Right renal cortex interstitium (tissue), 3 donors: ENCODE data around the gene MCRIP2. TPM values are rescaled to one million over a fixed set of nuclear protein-coding genes. Genes with fewer than 3 reads are reported as not detected.
"Not testable (repeated sequence)": the region's sequence is repeated elsewhere in the genome, so short reads cannot be mapped to it uniquely, and the experiment has no call there.

Experiments
- DNase-seq, 3 donors: peaks; one replicate each; pipeline ENCODE4 v3.0.0-alpha.2; 2013; ENCODE audit warnings: low read depth in 3 of 3, low spot score in 2 of 3
- polyA plus RNA-seq, 3 donors: library from polyadenylated mRNA; unstranded; fragments of 120-200 nt; gene quantifications; one replicate each; pipeline ENCODE4 v1.2.1, GENCODE V29; 2013; ENCODE audit not compliant: insufficient read length in 3 of 3

Gene MCRIP2
- polyA plus RNA-seq: 10 to 100 TPM; 11.1 to 15.5 (median 12.5) TPM

GRCh38 chr16:641326-642188 lies at the start of gene MCRIP2:
MCRIP2 (plus strand) TSS chr16:641828; CDS start chr16:641992, 164 bp downstream.
- DNase-seq: no peak

DNA sequence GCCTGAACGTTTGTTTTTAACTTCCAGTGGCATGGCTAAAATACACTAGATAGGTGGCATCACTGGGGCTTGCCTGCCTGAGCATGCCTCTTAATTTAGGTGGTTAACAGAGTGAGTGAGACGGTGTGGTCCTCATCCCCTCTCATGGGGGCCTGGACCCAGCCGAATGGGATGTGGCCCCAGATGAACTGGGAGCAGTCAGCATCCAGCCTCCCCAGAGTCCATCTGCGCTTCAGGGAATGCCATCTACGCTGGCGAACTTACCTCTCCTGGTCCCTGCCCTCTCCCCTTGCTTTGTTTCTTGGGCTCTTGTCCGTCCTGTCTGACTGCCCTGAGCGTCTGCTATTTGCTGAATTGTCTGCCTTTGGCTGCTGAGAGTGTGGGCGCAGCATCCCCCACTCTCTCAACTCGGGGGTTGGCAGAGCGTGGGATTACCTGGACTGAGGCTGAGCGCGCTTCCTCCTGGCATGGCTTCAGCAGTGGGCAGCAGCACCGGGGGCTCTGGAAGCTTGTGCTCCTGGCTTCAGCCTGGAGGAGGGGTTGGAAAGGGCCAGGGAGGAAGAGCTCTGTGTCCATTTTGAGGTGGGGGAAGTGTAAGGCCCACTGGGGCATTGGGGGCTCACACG lies 49.6 kb upstream of the MCRIP2 start:
- DNase-seq: no peak

GRCh38 chr16:592518-593306 lies 48.9 kb upstream of the MCRIP2 start:
- no peak for DNase-seq

DNA sequence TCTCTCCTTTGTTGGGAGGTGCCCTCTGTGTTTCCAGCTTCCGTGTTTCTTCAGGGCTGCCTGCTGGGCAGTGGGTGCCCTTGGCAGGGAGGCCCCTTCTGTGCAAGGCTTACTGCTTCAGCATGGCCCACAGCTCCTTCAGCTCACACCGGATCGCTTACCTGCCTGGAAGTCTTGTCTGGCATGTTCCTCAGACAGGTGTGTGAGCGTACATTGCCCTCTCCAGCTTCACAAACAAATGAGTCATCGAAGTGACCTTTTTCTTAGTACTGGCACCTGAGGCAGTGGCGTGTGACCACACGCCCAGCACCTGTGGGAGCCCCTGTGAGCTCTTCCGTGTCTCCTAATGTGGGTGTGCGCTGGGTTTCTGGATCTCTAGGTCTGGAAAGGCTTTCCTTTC lies 48.2 kb upstream of the MCRIP2 start:
- DNase-seq: no peak

DNA sequence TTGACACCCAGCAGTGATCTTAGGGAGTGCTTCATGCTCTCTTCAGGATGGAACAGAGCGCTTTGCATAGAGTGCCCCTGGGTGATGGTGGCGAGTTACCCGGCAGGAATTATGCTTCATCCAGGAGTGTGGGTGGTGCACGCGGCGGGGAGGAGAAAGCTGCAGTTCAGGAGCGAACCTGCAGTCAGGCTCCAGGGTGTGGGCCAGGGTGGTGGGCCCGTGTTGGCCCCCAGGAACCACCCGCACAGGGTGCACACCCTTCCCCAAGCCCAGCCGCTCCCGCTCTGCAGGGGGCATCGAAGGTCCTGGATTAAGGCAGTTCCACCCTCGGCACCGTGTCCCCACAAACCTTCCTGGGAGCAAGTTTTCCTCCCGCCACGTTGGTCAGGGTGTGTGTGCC lies 47.8 kb upstream of the MCRIP2 start:
- DNase-seq: no peak

GRCh38 chr16:595094-595528 lies 46.5 kb upstream of the MCRIP2 start:
- DNase-seq: no peak

GRCh38 chr16:595942-596735 lies 45.5 kb upstream of the MCRIP2 start:
- DNase-seq: no peak

- DNase-seq: no peak
These were observed 44.9 kb upstream of the MCRIP2 start for GRCh38 chr16:596736-597060.

- not testable (repeated sequence) for DNase-seq
These were observed 44.0 kb upstream of the MCRIP2 start for GRCh38 chr16:597655-598054.

GRCh38 chr16:598823-599739 lies 42.5 kb upstream of the MCRIP2 start:
- no peak for DNase-seq

DNA sequence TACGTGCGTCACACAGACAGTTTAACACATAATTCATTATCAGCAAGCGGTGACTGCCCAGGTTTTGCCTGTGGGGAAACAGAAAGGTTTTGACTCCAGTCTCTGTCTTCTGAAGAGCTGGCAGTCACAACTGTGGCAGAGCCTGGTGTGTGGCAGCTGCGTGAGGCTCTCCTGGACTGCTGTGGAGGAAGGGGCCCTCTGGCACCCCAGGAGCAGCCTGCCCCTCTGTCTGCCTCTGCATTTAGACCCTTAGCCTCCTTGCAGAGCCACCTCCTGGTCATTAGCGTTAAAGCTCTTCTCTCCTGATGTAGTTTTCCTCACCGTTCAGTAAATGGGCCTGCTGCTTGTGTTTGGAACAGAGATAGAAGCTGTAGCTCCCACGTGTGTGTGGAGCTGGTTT lies 40.8 kb upstream of the MCRIP2 start:
- DNase-seq: no peak

DNA sequence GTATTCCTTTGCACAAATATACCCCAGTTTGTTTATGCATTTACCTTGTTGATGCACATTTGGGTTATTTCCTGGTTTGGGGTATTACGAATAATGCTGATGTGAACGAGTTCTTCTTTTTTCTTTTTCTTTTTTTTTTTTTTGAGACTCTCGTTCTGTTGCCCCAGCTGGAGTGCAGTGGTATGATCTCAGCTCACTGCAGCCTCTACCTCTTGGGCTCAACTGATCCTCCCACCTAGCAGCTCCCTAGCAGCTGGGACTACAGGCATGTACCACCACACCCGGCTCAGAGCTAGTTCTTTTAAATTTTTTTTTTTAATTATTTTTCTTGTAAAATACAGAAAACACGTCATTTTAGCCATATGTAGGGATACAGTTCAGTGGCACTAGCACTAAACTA lies 37.7 kb upstream of the MCRIP2 start:
- DNase-seq: no peak

DNA sequence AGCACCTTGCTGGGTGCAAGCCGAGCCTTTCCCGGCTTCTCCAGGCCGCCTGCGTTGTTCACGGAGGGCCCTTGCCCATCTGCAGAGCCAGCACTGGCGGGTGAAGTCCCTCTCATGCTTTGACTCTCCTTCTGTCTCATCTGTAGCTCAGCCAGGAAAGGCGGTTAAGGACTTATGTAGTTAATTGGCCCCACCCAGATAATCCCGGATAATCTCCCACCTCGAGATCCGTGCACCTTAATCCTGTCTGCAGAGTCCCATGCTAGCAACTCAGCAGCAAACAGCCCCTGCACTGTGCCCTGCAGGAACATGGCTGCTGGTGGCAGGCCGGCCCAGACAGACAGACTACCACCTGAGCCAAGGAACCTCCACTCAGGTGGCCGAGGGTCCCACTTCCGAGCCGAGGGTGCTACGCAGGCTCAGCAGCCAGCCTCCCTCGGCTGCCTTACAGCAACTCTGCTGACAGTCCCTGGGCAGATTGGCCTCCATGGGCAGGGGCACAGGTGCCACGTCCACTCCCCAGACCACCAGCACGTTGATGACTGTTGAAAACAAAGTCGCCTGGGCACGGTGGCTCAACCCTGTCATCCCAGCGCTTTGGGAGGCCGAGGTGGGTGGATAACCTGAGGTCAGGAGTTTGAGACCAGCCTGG lies 34.8 kb upstream of the MCRIP2 start:
- DNase-seq: no peak

DNA sequence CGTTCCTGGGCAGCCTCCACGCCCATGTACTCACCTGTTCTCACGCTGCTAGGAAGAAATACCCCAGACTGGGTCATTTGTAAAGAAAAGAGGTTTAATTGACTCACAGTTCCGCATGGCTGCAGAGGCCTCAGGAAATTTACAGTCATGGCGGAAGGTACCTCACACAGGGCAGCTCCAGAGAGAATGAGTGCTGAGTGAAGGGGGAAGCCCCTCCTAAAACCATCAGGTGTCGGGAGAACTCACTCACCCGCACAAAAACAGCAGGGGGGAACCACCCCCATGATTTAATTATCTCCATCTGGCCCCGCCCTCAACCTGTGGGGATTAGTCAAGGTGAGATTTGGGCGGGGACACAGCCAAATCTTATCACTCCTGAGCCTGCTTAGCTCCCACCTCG lies 33.6 kb upstream of the MCRIP2 start:
- DNase-seq: no peak

DNA sequence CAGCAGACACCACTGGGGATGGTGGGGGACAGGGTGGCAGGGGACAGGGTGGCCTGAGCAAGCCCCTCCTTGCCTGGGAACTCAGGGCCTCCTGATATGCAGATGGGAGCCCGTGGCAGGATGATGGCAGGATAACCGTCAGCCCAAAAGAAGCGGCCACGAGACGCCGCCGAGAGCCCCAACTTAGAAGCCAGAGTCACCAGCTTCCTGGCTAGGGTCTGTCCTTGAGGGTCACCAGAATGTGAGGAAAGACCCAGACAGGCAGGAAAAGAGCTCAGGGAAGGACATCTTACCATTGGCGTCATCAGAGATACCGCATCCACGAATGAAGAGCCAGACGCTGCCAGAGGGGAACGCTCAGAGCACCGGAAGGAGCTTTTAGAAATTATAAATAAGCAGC lies 32.3 kb upstream of the MCRIP2 start:
- no peak for DNase-seq

- DNase-seq: no peak
These were observed 31.6 kb upstream of the MCRIP2 start for GRCh38 chr16:609984-610383.

GRCh38 chr16:610513-611381 lies 30.9 kb upstream of the MCRIP2 start:
- DNase-seq: no peak

DNA sequence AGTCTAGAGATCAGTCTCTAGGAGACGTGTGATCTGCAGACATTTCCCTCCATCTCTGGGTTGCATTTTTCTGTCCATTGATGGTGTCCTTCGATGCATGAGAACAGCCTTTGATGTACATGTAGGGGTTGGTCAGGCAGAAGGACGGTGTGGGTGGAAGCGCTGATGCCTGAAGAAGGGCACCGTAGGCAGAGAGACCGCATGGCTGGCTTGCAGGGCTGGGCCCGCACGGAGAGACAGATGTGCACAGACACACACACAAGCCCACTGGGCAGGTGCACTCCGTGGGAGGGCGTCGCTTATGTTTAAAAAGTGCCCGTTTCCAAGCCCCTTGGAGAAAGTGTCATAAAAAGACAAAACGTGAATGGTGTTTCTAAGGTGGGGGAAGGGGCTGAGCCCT lies 26.5 kb upstream of the MCRIP2 start:
- no peak for DNase-seq
